Activated CD8-positive, alpha-beta T cell treated with anti-CD3 and anti-CD28 coated beads for 36 hours (primary cell): ENCODE measurements around the gene SH3GL2. TPM values are rescaled to one million over a fixed set of nuclear protein-coding genes. Genes with fewer than 3 reads are reported as not detected.

Experiments
- ATAC-seq: fragments of 200-7000 bp; cut with Tn5 transposase; one replicate; pipeline ENCODE4 v1.10.0; 2021; ENCODE audit warnings: mild to moderate bottlenecking, moderate library complexity
- CTCF ChIA-PET: fragments of 350-600 bp; sonication (Branson Sonifier 250); formaldehyde crosslinking; loops from one replicate; lab custom pipeline; 2021; ENCODE audit warnings: antibody characterized with exemption; lab: Charles Lee
- POLR2A ChIA-PET: fragments of 350-600 bp; sonication (Branson Sonifier 250); formaldehyde crosslinking; loops from one replicate; lab custom pipeline; 2021; ENCODE audit warnings: antibody characterized with exemption; lab: Charles Lee
- DNase-seq: peaks from one replicate; pipeline ENCODE4 v3.0.0-alpha.2; 2020
- H3K27ac Mint-ChIP-seq: one replicate; pipeline ENCODE4 v1.8.0; 2021; ENCODE audit warnings: mild to moderate bottlenecking, mixed read lengths
- H3K27me3 Mint-ChIP-seq: one replicate; pipeline ENCODE4 v1.8.0; 2021; ENCODE audit warnings: mixed read lengths
- H3K36me3 Mint-ChIP-seq: one replicate; pipeline ENCODE4 v1.8.0; 2021; ENCODE audit warnings: low read depth, mixed read lengths
- H3K4me1 Mint-ChIP-seq: one replicate; pipeline ENCODE4 v1.8.0; 2021; ENCODE audit warnings: low read depth, mixed read lengths
- H3K4me3 Mint-ChIP-seq: one replicate; pipeline ENCODE4 v1.8.0; 2021; ENCODE audit warnings: mild to moderate bottlenecking, moderate library complexity, mixed read lengths
- H3K9me3 Mint-ChIP-seq: one replicate; pipeline ENCODE4 v1.8.0; 2021; ENCODE audit warnings: mixed read lengths
- CTCF ChIP-seq: fragments of 200-600 bp; IDR thresholded peaks from one replicate; pipeline ENCODE4 v1.8.0; 2022; ENCODE audit warnings: antibody characterized with exemption, mild to moderate bottlenecking
- intact Hi-C: fragments of 100-400 bp; cut with micrococcal nuclease; formaldehyde crosslinking; loops from one replicate; pipeline ENCODE4 v1.10.0; 2022
- total RNA-seq, 2 experiments: library from RNA; stranded (reverse); gene quantifications; one replicate each; pipeline ENCODE4 v1.2.3, GENCODE V29; 2021

Gene SH3GL2
- total RNA-seq, 2 experiments from 2014 or later, result not detected

- Mint-ChIP-seq H3K27me3 (no peaks in the 10 kb centered on the region), H3K27ac (no peak overlapping the region), H3K9me3 (no peaks in the 10 kb centered on the region), H3K4me3 (no peak overlapping the region), H3K36me3 (no peaks in the 10 kb centered on the region), H3K4me1 (no peaks in the 10 kb centered on the region)
- ChIA-PET POLR2A (no interaction called here), CTCF (no interaction called here)
- no peak for TF ChIP-seq CTCF
- DNase-seq, result no peak
- no peak for ATAC-seq
- intact Hi-C loops, result no loop called here
Observed at GRCh38 chr9:17631396-17631795, 52.5 kb downstream of the SH3GL2 start.

GRCh38 chr9:17632994-17633393 lies 54.1 kb downstream of the SH3GL2 start:
- no peaks in the 10 kb centered on the region for H3K36me3 Mint-ChIP-seq
- CTCF ChIA-PET, result no interaction called here
- no peaks in the 10 kb centered on the region for H3K9me3 Mint-ChIP-seq
- H3K4me1 Mint-ChIP-seq, result no peaks in the 10 kb centered on the region
- H3K27ac Mint-ChIP-seq, result no peak overlapping the region
- no peak for TF ChIP-seq CTCF
- ATAC-seq, result no peak
- no peak for DNase-seq
- POLR2A ChIA-PET, result no interaction called here
- no peak overlapping the region for H3K4me3 Mint-ChIP-seq
- intact Hi-C loops, result no loop called here
- H3K27me3 Mint-ChIP-seq, result no peaks in the 10 kb centered on the region

GRCh38 chr9:17635115-17635890 lies 56.4 kb downstream of the SH3GL2 start:
- Mint-ChIP-seq H3K4me3 (no peak overlapping the region), H3K36me3 (no peaks in the 10 kb centered on the region), H3K9me3 (no peaks in the 10 kb centered on the region), H3K27ac (no peak overlapping the region), H3K4me1 (no peaks in the 10 kb centered on the region), H3K27me3 (no peaks in the 10 kb centered on the region)
- ChIA-PET POLR2A (no interaction called here), CTCF (no interaction called here)
- DNase-seq (no peak), ATAC-seq (no peak)
- intact Hi-C loops, result no loop called here
- no peak for TF ChIP-seq CTCF

GRCh38 chr9:17636349-17636748 lies 57.5 kb downstream of the SH3GL2 start:
- H3K27me3 Mint-ChIP-seq, result no peaks in the 10 kb centered on the region
- CTCF ChIA-PET, result no interaction called here

More at GRCh38 chr9:17636349-17636748, 57.5 kb downstream of the SH3GL2 start:
- intact Hi-C loops, result no loop called here
- no peaks in the 10 kb centered on the region for H3K9me3 Mint-ChIP-seq
- H3K4me3 Mint-ChIP-seq, result no peak overlapping the region
- DNase-seq (no peak), ATAC-seq (no peak)
- no peak overlapping the region for H3K27ac Mint-ChIP-seq
- TF ChIP-seq CTCF, result no peak
- no peaks in the 10 kb centered on the region for H3K4me1 Mint-ChIP-seq
- POLR2A ChIA-PET, result no interaction called here
- no peaks in the 10 kb centered on the region for H3K36me3 Mint-ChIP-seq
